ENCODE data around the gene SPEG.
A peak's percentile ranks its signal among the peaks of the same experiment; 100 is the strongest.

The SPEG gene

GRCh38 chr2:219400562-219400961, 34.1 kb upstream of the SPEG start:
- no peak for DNase-seq (ENCODE audit: low spot score)
- TF ChIP-seq CTCF (IDR thresholded peaks at IDR 0.05; ENCODE audit: extremely low read depth, missing control alignments): no peak

- no peak for TF ChIP-seq CTCF (IDR thresholded peaks at IDR 0.05; ENCODE audit: extremely low read depth, missing control alignments)
- no peak for DNase-seq (ENCODE audit: low spot score)
These were observed 33.0 kb upstream of the SPEG start for GRCh38 chr2:219401606-219402005.

GRCh38 chr2:219402665-219403515, 31.8 kb upstream of the SPEG start:
- DNase-seq (ENCODE audit: low spot score): peak; percentile 76
- peak; percentile 90 for TF ChIP-seq CTCF (IDR thresholded peaks at IDR 0.05; ENCODE audit: extremely low read depth, missing control alignments)

GRCh38 chr2:219403861-219404260, 30.8 kb upstream of the SPEG start:
- TF ChIP-seq CTCF (IDR thresholded peaks at IDR 0.05; ENCODE audit: extremely low read depth, missing control alignments): no peak
- no peak for DNase-seq (ENCODE audit: low spot score)

- no peak for TF ChIP-seq CTCF (IDR thresholded peaks at IDR 0.05; ENCODE audit: extremely low read depth, missing control alignments)
- no peak for DNase-seq (ENCODE audit: low spot score)
These were observed 30.2 kb upstream of the SPEG start for GRCh38 chr2:219404291-219404910.

- no peak for TF ChIP-seq CTCF (IDR thresholded peaks at IDR 0.05; ENCODE audit: extremely low read depth, missing control alignments)
- DNase-seq (ENCODE audit: low spot score): no peak
These were observed 29.7 kb upstream of the SPEG start for GRCh38 chr2:219404954-219405353.

GRCh38 chr2:219405451-219405850, 29.2 kb upstream of the SPEG start:
- DNase-seq (ENCODE audit: low spot score): no peak

More at GRCh38 chr2:219405451-219405850, 29.2 kb upstream of the SPEG start:
- no peak for TF ChIP-seq CTCF (IDR thresholded peaks at IDR 0.05; ENCODE audit: extremely low read depth, missing control alignments)

All from GM20000 (cell line).